ENCODE measurements around the gene RAB11FIP4. TPM values are rescaled to one million over a fixed set of nuclear protein-coding genes. Genes with fewer than 3 reads are reported as not detected.

The RAB11FIP4 gene
- total and polyA plus RNA-seq, 2 donors (not counting 1 experiment from before 2014, with no cell fraction given), result 0.16 to 0.66 TPM

GRCh38 chr17:31417051-31417792 is 25.7 kb downstream of the RAB11FIP4 start:
- Histone ChIP-seq H3K4me1 (ENCODE audit: control insufficient read depth, extremely low read depth, insufficient read depth, low read length) (no peaks in the 10 kb centered on the region), H3K9ac (ENCODE audit: insufficient read depth, low read length) (no peak overlapping the region), H3K27ac (ENCODE audit: insufficient read depth, low read length) (no peak overlapping the region), H3K79me2 (ENCODE audit: control insufficient read depth, insufficient read depth, low read length) (no peaks in the 10 kb centered on the region), H3K4me2 (ENCODE audit: extremely low read depth, insufficient read depth, low read length) (no peak overlapping the region), H3K36me3 (ENCODE audit: control insufficient read depth, insufficient read depth, low read length) (no peaks in the 10 kb centered on the region), H4K20me1 (ENCODE audit: control insufficient read depth, extremely low read depth, insufficient read depth, low read length) (no peaks in the 10 kb centered on the region), H3K27me3 (ENCODE audit: control insufficient read depth, insufficient read depth, low read length) (peaks cover 6% of the 10 kb centered on the region), H3K9me3 (ENCODE audit: control insufficient read depth, insufficient read depth, low read depth, low read length) (no peaks in the 10 kb centered on the region), H3K4me3 (replicated peaks in 1 of 4; ENCODE audit: control extremely low read depth in 1 of 4, insufficient read depth in 1 of 4, low read depth in 3 of 4, low read length in 4 of 4) (no peak overlapping the region), H2AFZ (ENCODE audit: low read length) (no peak overlapping the region)
- DNase-seq (ENCODE audit: low read depth in 2 of 2), result no peak
- TF ChIP-seq EZH2 (IDR thresholded peaks at IDR 0.05; ENCODE audit: low read length, missing control alignments), result no peak

GRCh38 chr17:31418773-31419350 is 27.4 kb downstream of the RAB11FIP4 start:
- H3K4me2 ChIP-seq (ENCODE audit: extremely low read depth, insufficient read depth, low read length), result no peak overlapping the region
- H2AFZ ChIP-seq (ENCODE audit: low read length), result no peak overlapping the region
- TF ChIP-seq CTCF (conservative IDR thresholded peaks at IDR 0.05 in 1 of 2, IDR thresholded peaks at IDR 0.05 in 1 of 2; ENCODE audit: low read depth in 1 of 2, low read length in 2 of 2), result no peak
- TF ChIP-seq EZH2 (IDR thresholded peaks at IDR 0.05; ENCODE audit: low read length, missing control alignments), result no peak
- H3K4me3 ChIP-seq (replicated peaks in 1 of 4; ENCODE audit: control extremely low read depth in 1 of 4, insufficient read depth in 1 of 4, low read depth in 3 of 4, low read length in 4 of 4), result no peak overlapping the region
- no peaks in the 10 kb centered on the region for H3K4me1 ChIP-seq (ENCODE audit: control insufficient read depth, extremely low read depth, insufficient read depth, low read length)
- no peak overlapping the region for H3K27ac ChIP-seq (ENCODE audit: insufficient read depth, low read length)
- no peaks in the 10 kb centered on the region for H3K79me2 ChIP-seq (ENCODE audit: control insufficient read depth, insufficient read depth, low read length)
- H3K36me3 ChIP-seq (ENCODE audit: control insufficient read depth, insufficient read depth, low read length), result no peaks in the 10 kb centered on the region
- DNase-seq (ENCODE audit: low read depth in 2 of 2), result no peak
- H3K27me3 ChIP-seq (ENCODE audit: control insufficient read depth, insufficient read depth, low read length), result peaks cover 2% of the 10 kb centered on the region
- no peaks in the 10 kb centered on the region for H4K20me1 ChIP-seq (ENCODE audit: control insufficient read depth, extremely low read depth, insufficient read depth, low read length)
- H3K9me3 ChIP-seq (ENCODE audit: control insufficient read depth, insufficient read depth, low read depth, low read length), result no peaks in the 10 kb centered on the region
- no peak overlapping the region for H3K9ac ChIP-seq (ENCODE audit: insufficient read depth, low read length)

GRCh38 chr17:31422443-31422842 is 31.0 kb downstream of the RAB11FIP4 start:
- no peak overlapping the region for H3K4me3 ChIP-seq (replicated peaks in 1 of 4; ENCODE audit: control extremely low read depth in 1 of 4, insufficient read depth in 1 of 4, low read depth in 3 of 4, low read length in 4 of 4)
- H3K9ac ChIP-seq (ENCODE audit: insufficient read depth, low read length), result no peak overlapping the region
- no peaks in the 10 kb centered on the region for H3K9me3 ChIP-seq (ENCODE audit: control insufficient read depth, insufficient read depth, low read depth, low read length)
- no peak overlapping the region for H2AFZ ChIP-seq (ENCODE audit: low read length)
- H3K36me3 ChIP-seq (ENCODE audit: control insufficient read depth, insufficient read depth, low read length), result no peaks in the 10 kb centered on the region
- H3K27me3 ChIP-seq (ENCODE audit: control insufficient read depth, insufficient read depth, low read length), result peaks cover 2% of the 10 kb centered on the region
- H3K79me2 ChIP-seq (ENCODE audit: control insufficient read depth, insufficient read depth, low read length), result no peaks in the 10 kb centered on the region
- TF ChIP-seq CTCF (conservative IDR thresholded peaks at IDR 0.05 in 1 of 2, IDR thresholded peaks at IDR 0.05 in 1 of 2; ENCODE audit: low read depth in 1 of 2, low read length in 2 of 2) (no peak), EZH2 (IDR thresholded peaks at IDR 0.05; ENCODE audit: low read length, missing control alignments) (no peak)
- no peaks in the 10 kb centered on the region for H4K20me1 ChIP-seq (ENCODE audit: control insufficient read depth, extremely low read depth, insufficient read depth, low read length)
- no peak overlapping the region for H3K4me2 ChIP-seq (ENCODE audit: extremely low read depth, insufficient read depth, low read length)
- H3K4me1 ChIP-seq (ENCODE audit: control insufficient read depth, extremely low read depth, insufficient read depth, low read length), result no peaks in the 10 kb centered on the region
- no peak overlapping the region for H3K27ac ChIP-seq (ENCODE audit: insufficient read depth, low read length)
- DNase-seq (ENCODE audit: low read depth in 2 of 2), result no peak
